Measurements from ENCODE around the gene CTNNA3.

Gene CTNNA3

DNA sequence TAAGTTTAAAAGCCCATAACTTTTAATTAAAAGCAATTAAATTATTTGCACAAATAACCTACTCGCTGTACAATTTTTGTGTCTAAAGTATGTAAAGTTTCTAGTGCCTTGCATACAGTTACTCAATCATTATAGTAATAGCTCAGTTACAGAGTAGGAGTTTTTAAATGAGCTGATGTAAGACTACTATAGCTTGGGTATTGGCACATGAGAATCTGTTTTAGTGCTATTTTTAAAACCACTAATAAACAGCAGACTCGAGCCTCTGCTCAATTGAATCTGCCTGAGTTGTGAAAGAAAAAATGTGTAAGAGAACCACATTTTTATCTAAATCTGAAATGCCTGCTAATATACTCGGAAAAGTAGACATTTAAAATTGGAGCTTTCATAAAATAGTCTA is 31.1 kb downstream of the CTNNA3 start:
- DNase-seq, result no peak

DNA sequence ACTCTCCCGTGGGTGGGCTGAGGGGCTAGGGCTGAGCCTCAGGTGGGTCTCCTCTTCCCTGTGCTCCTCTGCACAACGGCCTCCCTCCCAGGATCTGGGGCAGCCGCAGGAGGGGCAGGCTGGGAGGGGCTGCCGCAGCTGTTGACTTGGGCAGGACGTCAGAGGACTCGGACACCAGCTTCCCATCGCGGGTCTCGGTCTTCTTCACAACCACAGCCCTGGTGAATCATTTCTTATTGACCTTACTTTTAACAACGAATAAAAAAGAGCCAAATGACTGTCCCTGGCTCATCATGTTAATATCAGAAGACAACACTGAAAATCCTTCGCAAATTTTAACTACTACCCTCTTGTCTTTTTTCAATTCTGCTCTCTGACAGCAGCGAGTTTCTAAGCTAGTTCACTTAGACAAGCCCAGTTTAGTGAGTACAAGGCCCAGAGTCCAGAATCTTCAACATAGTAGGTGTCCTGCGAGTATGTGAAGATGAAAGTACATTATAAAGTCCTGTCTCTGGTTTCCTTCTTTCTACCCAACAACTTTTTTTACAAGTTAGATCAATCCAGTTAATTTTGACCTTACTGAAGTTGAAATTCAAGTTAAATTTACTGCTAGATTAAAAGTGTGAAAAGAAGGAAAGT is 32.4 kb downstream of the CTNNA3 start:
- no peak for DNase-seq

DNA sequence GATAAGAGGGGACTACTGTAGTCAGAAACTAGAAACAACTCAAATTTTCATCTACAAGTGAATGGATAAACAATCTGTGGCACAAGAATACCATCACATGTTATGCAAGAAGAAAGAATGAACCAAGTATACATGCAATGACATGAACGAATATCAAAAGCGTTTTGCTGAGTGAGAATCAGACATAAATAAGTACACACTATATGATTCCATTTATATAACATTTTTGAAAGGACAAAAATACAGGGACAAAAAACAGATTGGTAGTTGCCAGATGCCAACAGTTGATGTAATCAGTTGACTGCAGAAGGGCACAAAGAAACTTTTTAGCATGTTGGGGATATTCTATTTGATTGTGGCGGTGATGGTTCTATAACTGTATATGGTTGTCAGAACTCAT is 33.6 kb downstream of the CTNNA3 start:
- DNase-seq, result no peak

GRCh38 chr10:67659497-67659896 is 36.5 kb downstream of the CTNNA3 start:
- no peak for DNase-seq

- no peak for DNase-seq
These were observed 38.2 kb downstream of the CTNNA3 start for GRCh38 chr10:67657775-67658174.

- no peak for DNase-seq
These were observed 45.4 kb downstream of the CTNNA3 start for GRCh38 chr10:67650558-67650957.

DNA sequence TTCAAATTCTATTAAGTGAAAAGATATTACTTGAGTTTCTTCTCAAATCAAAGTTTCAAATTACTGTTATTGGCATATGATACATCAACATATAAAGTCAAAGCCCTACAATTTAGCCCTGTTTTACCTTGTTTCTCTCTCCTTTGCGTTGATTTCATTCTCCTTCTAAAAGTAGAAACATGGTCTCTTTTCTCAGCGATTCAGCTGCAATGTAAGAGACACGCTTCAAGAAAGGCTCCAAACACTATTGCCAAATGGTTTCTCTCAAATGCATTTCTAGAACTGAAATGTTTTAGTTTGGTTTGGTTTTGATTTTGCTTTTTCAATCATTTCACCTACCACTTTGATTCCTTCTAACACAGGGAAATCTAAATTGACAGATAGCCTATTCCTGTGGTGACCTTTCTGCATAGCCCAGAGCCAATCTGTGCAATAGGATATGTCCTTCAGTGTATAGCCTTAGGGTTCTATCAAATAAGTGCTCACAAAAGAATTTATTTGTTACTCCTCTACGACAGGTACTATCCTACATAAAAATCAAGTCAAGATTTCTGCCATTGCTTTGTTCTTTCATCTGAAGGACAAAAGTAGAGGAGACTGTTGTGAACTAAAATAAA is 47.3 kb downstream of the CTNNA3 start:
- DNase-seq, result no peak

- DNase-seq, result no peak
These were observed 65.1 kb downstream of the CTNNA3 start for GRCh38 chr10:67630904-67631303.

DNA sequence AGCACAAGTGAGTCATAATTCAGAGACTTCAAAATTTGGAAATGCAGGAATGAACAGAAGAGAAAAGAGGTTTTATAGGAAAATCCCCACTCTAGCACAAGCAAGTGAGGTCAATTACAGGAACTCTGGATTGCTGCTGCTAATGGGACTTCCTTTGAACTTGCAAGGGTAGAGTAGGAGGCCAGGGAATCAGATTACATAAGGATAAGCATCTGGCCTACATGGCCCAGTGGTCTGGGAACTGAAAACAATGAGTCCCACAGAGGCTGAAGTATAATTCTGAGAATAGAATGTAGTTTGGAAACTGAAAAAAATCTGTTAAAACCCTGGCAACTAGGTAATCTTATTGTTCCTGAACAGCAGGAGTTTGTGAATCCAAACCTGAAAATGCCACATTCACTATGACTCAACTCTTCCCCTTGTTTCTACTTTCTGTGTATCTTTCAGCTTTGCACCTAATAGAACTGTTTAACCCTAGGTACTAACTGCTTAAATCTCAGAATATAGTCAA is 66.5 kb downstream of the CTNNA3 start:
- no peak for DNase-seq

GRCh38 chr10:67622984-67623383 is 73.0 kb downstream of the CTNNA3 start:
- DNase-seq, result no peak

GRCh38 chr10:67622511-67622910 is 73.5 kb downstream of the CTNNA3 start:
- DNase-seq, result no peak

- no peak for DNase-seq
These were observed 74.2 kb downstream of the CTNNA3 start for GRCh38 chr10:67621834-67622233.

GRCh38 chr10:67618116-67618515 is 77.9 kb downstream of the CTNNA3 start:
- no peak for DNase-seq

- no peak for DNase-seq
These were observed 83.1 kb downstream of the CTNNA3 start for GRCh38 chr10:67612577-67613537.

GRCh38 chr10:67612176-67612575 is 83.8 kb downstream of the CTNNA3 start:
- no peak for DNase-seq

GRCh38 chr10:67609996-67610793 is 85.8 kb downstream of the CTNNA3 start:
- no peak for DNase-seq

- no peak for DNase-seq
These were observed 88.0 kb downstream of the CTNNA3 start for GRCh38 chr10:67608001-67608400.

DNA sequence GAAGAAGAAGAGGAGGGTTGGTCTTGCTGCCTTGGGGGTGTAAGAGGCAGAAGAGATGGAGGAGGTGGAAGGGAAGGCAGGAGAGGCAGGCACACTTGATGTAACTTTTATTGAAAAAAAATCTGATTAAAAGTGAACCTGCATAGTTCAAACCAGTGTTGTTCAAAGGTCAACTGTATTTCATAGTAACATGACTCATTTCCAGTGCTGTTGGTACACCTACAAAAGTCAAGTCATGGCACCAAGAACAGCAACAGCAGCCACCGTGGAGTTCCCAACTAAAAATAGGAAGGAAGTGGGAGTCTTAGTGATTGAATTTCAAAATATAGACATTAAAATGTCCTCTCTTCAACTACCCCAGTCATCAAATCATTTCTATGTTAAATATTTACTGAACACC is 88.5 kb downstream of the CTNNA3 start:
- no peak for DNase-seq

DNA sequence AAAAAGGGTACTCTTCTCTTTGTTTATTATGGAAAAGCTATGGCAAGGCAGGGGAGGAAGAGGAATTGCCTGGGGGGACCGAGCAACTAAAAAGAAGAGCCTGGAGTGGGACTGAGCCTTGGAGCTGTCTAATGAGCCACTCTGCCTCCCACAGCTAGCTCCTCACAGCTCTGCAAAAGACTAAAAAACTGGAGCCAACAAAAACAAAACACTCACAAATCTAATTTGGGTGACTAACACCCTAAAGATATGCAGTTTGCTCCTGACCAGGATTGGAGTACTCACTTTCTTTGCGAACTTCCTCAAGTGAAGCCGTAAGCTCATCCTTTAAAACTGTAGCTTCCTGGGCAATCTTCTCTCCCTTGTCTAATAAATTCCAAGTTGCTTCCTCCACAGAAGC is 89.4 kb downstream of the CTNNA3 start:
- no peak for DNase-seq

- DNase-seq, result no peak
These were observed 92.3 kb downstream of the CTNNA3 start for GRCh38 chr10:67603701-67604100.

GRCh38 chr10:67603086-67603485 is 92.9 kb downstream of the CTNNA3 start:
- DNase-seq, result no peak

- DNase-seq, result no peak
These were observed 93.6 kb downstream of the CTNNA3 start for GRCh38 chr10:67602268-67602950.

Measured in NCI-H1048 (cell line).